Bronchial epithelial cell (primary cell): ENCODE measurements around the gene UNG. TPM values are rescaled to one million over a fixed set of nuclear protein-coding genes. Genes with fewer than 3 reads are reported as not detected.

ENCODE experiments used
- DNase-seq: peaks from one replicate; pipeline ENCODE4 v3.0.0-alpha.2; 2010; ENCODE audit warnings: low read depth
- FAIRE-seq: peaks from 2 replicates; lab custom pipeline; 2011; peaks lifted over from hg19 to GRCh38; lab: Jason Lieb, UNC
- H3K27me3 ChIP-seq: 2 replicates; pipeline ENCODE4 v1.5.1; 2011; ENCODE audit warnings: low read length; ENCODE audit not compliant: control insufficient read depth, insufficient read depth
- H3K36me3 ChIP-seq: 2 replicates; pipeline ENCODE4 v1.5.1; 2011; ENCODE audit warnings: low read length; ENCODE audit not compliant: control insufficient read depth, insufficient read depth
- H3K4me3 ChIP-seq: 2 replicates; pipeline ENCODE4 v1.5.1; 2011; ENCODE audit warnings: mild to moderate bottlenecking, low read depth, low read length, control low read depth
- CTCF ChIP-seq: IDR thresholded peaks from 2 replicates; pipeline ENCODE4 v1.5.1; 2011; ENCODE audit warnings: mild to moderate bottlenecking, moderate library complexity, low read length, control low read depth, inconsistent platforms; ENCODE audit not compliant: insufficient read depth, severe bottlenecking
- total RNA-seq: library from RNA; depleted of rRNA; stranded (reverse); fragments of >200 nt; gene quantifications from 2 replicates; pipeline ENCODE4 v1.2.1, GENCODE V29; 2014

UNG gene
- total RNA-seq, 1 donor from 2014 or later, result 24.2 TPM

DNA sequence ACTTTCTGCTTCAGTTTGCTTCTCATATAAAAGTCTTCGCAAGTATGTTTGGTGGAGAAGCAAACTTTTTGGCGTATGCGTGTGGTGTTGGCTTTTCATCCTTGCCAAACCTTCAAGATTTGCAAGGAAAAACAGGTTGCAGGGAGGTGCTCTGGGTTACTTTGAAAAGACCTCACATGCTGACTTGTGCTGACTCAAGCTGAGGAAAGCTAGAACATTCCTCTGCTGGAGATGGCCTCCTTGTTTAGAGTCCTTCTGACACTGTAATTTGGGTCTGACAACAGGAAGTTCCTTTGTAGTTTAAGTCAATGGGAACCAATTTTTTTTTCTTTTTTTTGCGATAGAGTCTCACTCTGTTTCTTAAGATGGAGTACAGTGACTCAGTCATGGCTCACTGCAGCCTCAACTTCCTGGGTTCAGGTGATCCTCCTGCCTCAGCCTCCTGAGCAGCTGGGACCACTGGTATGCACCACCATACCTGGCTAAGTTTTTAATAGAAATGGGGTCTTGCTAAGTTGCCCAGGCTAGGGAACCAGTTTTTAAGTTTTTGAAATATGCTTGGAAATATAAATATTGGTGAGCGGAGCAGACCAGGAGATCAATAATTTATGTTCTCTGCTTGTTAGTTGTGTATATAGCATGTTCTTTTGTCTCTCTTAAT lies 16.4 kb downstream of the UNG start:
- Histone ChIP-seq H3K4me3 (no peak overlapping the region), H3K27me3 (no peaks in the 10 kb centered on the region), H3K36me3 (no peaks in the 10 kb centered on the region)
- no peak for TF ChIP-seq CTCF
- FAIRE-seq (peak; percentile 32), DNase-seq (no peak)

DNA sequence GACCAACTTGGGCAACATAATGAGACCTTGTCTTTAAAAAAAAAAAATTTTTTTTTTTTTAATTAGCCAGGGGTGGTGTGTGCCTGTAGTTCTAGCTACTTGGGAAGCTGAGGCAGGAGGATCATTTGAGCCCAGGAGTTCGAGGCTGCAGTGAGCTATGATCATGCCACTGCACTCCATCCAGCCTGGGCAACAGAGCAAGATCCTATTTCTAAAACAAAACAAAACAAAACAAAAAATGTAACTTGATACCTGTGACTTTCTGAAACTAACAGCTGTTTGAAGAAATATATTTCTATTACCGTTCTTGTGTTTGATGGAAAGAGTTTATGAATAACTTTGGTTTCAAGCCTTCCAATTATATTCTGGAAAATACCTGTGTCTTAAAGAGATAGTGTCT lies 17.2 kb downstream of the UNG start:
- no peak for FAIRE-seq
- Histone ChIP-seq H3K36me3 (no peaks in the 10 kb centered on the region), H3K4me3 (no peak overlapping the region), H3K27me3 (no peaks in the 10 kb centered on the region)
- no peak for TF ChIP-seq CTCF
- no peak for DNase-seq

DNA sequence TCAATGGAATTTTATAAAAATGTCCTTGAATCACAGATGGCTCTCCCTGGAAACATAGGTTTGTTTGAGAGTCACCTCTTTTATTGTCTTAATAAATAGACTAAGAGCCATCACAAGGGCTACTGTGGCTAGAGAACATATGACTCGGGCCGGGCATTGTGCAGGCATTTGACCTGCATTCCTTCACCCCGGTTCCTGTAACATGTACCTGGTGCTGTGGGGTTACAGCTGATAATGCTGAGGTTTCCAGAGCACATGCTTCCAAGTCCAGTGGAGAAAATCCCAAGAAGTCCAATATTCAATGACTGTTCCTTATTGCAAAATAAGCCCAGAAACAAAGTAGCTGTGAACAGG lies 18.0 kb downstream of the UNG start:
- no peak for TF ChIP-seq CTCF
- no peak for DNase-seq
- Histone ChIP-seq H3K27me3 (no peaks in the 10 kb centered on the region), H3K36me3 (no peaks in the 10 kb centered on the region), H3K4me3 (no peak overlapping the region)
- no peak for FAIRE-seq

DNA sequence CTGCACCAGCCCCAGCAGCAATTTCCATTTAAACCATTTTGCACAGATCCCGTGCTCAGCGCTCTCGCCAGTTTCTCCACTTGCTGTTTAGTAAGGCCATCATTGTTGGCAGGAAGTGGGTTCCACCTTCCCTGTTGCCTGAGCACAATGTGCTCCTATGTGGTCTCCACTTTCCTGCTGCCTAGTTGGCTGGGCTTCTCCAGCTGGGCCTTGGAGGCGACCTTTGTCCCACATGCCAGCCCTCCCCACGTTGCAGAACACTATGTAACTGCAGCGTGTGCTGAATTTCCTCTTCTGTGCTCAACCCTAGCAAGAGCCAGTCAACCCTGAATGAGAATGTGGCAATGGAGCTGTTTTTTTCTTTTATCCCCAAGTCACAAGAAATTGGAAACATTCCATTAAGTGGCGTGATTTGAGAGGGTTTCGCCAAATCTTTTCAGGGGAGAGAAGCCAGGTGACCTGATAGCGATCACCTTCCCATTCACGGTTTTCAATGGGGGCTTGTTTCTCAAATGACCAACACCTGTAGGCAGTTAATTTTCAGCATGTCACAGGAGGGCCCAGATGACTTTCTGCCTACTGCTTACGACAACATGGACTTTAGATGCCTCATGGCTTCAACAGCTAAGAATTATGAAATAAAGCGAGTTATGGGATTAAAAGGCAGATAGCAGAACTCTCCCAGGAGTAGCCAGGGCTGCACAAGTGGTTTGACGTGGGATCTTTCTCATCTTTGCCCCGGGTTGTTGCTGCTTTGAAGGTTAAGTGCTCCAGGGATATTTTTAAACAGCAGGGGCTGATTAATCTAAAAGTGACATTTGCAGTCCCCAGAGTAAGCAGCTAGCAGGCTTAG lies 18.6 kb downstream of the UNG start, which contains the start of gene ACACB:
Gene ACACB (plus strand): TSS at position 830 of the 853 bp plus-strand sequence. CDS start 22,819 bp downstream, outside the sequence.
- TF ChIP-seq CTCF, result no peak
- Histone ChIP-seq H3K4me3 (no peak within 1 kb of the TSS), H3K36me3 (no peaks in the 10 kb centered on the region), H3K27me3 (no peaks in the 10 kb centered on the region)
- DNase-seq (no peak), FAIRE-seq (no peak)

DNA sequence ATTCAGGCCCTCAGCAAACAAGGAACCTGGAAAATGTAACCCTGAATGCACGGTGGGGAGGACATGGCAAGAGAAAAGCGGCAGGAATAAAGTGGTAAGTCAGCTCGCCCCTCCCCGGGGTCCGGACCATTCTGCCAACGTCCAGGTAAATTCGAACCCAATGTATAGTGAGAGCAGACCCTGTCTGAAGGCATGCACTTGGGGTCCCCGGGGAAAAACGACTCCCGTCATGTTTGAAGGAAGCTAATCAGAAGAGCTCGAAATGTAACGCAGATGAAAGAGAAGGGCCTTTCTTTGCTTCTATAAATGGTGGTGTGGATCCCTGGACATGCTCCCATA lies 19.2 kb downstream of the UNG start:
- Histone ChIP-seq H3K4me3 (no peak overlapping the region), H3K27me3 (no peaks in the 10 kb centered on the region), H3K36me3 (no peaks in the 10 kb centered on the region)
- no peak for TF ChIP-seq CTCF
- FAIRE-seq (no peak), DNase-seq (no peak)
